RWPE2 (cell line): ENCODE measurements around the gene ADPRH.
"Not testable (repeated sequence)": the region's sequence is repeated elsewhere in the genome, so short reads cannot be mapped to it uniquely, and the experiment has no call there.

Source experiments
- ATAC-seq: fragments of 200-7000 bp; cut with Tn5 transposase; 3 replicates; pipeline ENCODE4 v1.9.1; 2021; ENCODE audit warnings: low read depth
- DNase-seq: peaks from one replicate; pipeline ENCODE4 v3.0.0-alpha.2; 2020; ENCODE audit warnings: low spot score
- H3K27ac ChIP-seq: fragments of 450-650 bp; 2 replicates; pipeline ENCODE4 v1.5.1; 2017; ENCODE audit warnings: mild to moderate bottlenecking; ENCODE audit not compliant: poor library complexity, severe bottlenecking
- H3K27me3 ChIP-seq: fragments of 250-450 bp; sonication (Bioruptor Pico); 2 replicates; pipeline ENCODE4 v1.5.1; 2021; ENCODE audit warnings: mild to moderate bottlenecking, moderate library complexity; ENCODE audit not compliant: insufficient read depth, poor library complexity, severe bottlenecking
- H3K36me3 ChIP-seq: fragments of 250-450 bp; sonication (Bioruptor Pico); 2 replicates; pipeline ENCODE4 v1.5.1; 2020; ENCODE audit warnings: low read depth, mild to moderate bottlenecking, moderate library complexity
- H3K4me1 ChIP-seq: fragments of 250-450 bp; sonication (Bioruptor Pico); 2 replicates; pipeline ENCODE4 v1.5.1; 2021; ENCODE audit warnings: mild to moderate bottlenecking, moderate library complexity; ENCODE audit not compliant: insufficient read depth, poor library complexity, severe bottlenecking
- H3K4me3 ChIP-seq: fragments of 250-450 bp; sonication (Bioruptor Pico); 2 replicates; pipeline ENCODE4 v1.5.1; 2021; ENCODE audit warnings: mild to moderate bottlenecking, moderate library complexity; ENCODE audit not compliant: severe bottlenecking
- H3K9me3 ChIP-seq: fragments of 250-450 bp; sonication (Bioruptor Pico); 2 replicates; pipeline ENCODE4 v1.5.1; 2021; ENCODE audit warnings: mild to moderate bottlenecking, moderate library complexity; ENCODE audit not compliant: severe bottlenecking
- CTCF ChIP-seq: fragments of 450-650 bp; IDR thresholded peaks from one replicate; pipeline ENCODE4 v1.5.1; 2017; ENCODE audit warnings: mild to moderate bottlenecking, moderate library complexity; ENCODE audit not compliant: poor library complexity, severe bottlenecking

Gene ADPRH

DNA sequence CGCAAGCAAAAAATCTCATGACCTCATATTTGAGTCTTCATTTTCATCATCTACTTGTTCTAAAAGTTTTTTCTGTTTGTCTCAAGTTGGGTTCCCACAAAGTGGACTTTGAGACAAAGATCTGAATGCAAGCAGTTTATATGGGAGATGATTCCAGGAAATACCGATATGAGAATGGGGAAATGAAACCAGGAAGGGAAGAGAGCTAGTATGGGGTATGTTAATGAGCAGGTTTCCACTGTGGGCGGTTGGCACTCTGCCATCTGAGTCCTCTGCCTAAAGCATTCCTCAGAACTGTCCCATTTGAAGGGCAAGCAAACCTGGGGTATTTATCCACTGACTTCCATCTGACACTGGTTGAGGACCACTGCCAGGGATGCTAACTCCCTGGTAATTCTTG is 8.8 kb downstream of the ADPRH start:
- Histone ChIP-seq H3K4me3 (no peak overlapping the region), H3K27me3 (no peaks in the 10 kb centered on the region), H3K4me1 (no peaks in the 10 kb centered on the region), H3K27ac (no peak overlapping the region), H3K9me3 (no peaks in the 10 kb centered on the region), H3K36me3 (no peaks in the 10 kb centered on the region)
- TF ChIP-seq CTCF, result no peak
- ATAC-seq, result no peak
- no peak for DNase-seq

DNA sequence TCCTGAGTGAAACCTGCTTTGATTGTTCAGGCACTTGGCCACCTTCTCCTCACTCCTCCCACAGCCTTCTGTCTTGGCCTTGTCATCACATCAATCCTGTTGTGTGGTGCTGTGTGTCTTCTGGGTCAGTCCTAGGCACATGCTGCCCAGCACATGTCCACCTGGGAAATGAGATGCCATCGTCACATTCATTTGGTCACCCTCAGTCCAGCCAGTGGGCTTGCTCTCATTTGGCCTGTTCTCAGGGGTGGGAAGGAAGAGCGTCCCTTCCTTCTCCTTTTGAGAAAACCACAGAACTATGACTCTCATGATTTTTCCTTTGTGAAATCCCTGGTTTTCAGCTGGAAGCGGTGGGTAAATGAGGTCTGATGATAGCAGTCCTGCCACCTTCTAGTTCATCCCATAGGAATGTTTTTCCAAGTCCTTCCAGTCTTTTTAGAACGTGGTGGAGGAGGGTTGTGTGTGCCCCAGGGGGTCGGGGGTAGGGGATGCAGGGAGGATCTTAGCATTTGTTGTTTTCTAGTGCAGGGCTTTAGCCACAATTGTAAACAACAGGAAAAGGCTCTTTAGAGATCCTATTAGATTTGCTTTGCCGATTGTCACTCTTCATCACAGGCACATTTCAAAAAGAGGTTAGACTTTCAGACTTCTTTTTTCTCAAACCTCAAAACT is 9.9 kb downstream of the ADPRH start:
- Histone ChIP-seq H3K27me3 (no peaks in the 10 kb centered on the region), H3K4me1 (no peaks in the 10 kb centered on the region), H3K9me3 (no peaks in the 10 kb centered on the region), H3K4me3 (no peak overlapping the region), H3K36me3 (no peaks in the 10 kb centered on the region), H3K27ac (no peak overlapping the region)
- DNase-seq (no peak), ATAC-seq (no peak)
- no peak for TF ChIP-seq CTCF

GRCh38 chr3:119590706-119591105 is 11.4 kb downstream of the ADPRH start:
- DNase-seq, result no peak
- Histone ChIP-seq H3K27me3 (no peaks in the 10 kb centered on the region), H3K27ac (no peak overlapping the region), H3K9me3 (no peaks in the 10 kb centered on the region), H3K4me1 (no peaks in the 10 kb centered on the region), H3K4me3 (no peak overlapping the region), H3K36me3 (no peaks in the 10 kb centered on the region)
- TF ChIP-seq CTCF, result no peak
- no peak for ATAC-seq

GRCh38 chr3:119592861-119593260 is 13.6 kb downstream of the ADPRH start:
- TF ChIP-seq CTCF, result no peak
- H3K27me3 ChIP-seq, result no peaks in the 10 kb centered on the region
- H3K27ac ChIP-seq, result no peak overlapping the region
- H3K4me1 ChIP-seq, result no peaks in the 10 kb centered on the region
- H3K36me3 ChIP-seq, result no peaks in the 10 kb centered on the region
- ATAC-seq, result no peak
- no peaks in the 10 kb centered on the region for H3K9me3 ChIP-seq
- H3K4me3 ChIP-seq, result no peak overlapping the region
- no peak for DNase-seq

GRCh38 chr3:119594066-119594465 is 14.8 kb downstream of the ADPRH start:
- TF ChIP-seq CTCF, result no peak
- Histone ChIP-seq H3K27ac (no peak overlapping the region), H3K27me3 (no peaks in the 10 kb centered on the region), H3K4me3 (no peak overlapping the region), H3K4me1 (no peaks in the 10 kb centered on the region), H3K9me3 (no peaks in the 10 kb centered on the region), H3K36me3 (no peaks in the 10 kb centered on the region)
- ATAC-seq (no peak), DNase-seq (no peak)

GRCh38 chr3:119594929-119595328 is 15.6 kb downstream of the ADPRH start:
- not testable (repeated sequence) for H3K9me3 ChIP-seq, DNase-seq, H3K27ac ChIP-seq, H3K4me1 ChIP-seq, H3K4me3 ChIP-seq, ATAC-seq, H3K27me3 ChIP-seq, H3K36me3 ChIP-seq
